Colon (tissue), 2 donors: Measurements from ENCODE around the gene TYW3.

ENCODE experiments used
- FAIRE-seq: peaks from 2 replicates; lab custom pipeline; 2012; peaks lifted over from hg19 to GRCh38; lab: Jason Lieb, UNC
- donor health status: control.
- donor health status: control.

Gene TYW3

GRCh38 chr1:74732960-74733603 lies at the start of gene TYW3, which contains the start of gene CRYZ:
Gene TYW3 (plus strand): TSS chr1:74733152. CDS start chr1:74733245, 93 bp downstream.
Gene CRYZ (minus strand): TSS chr1:74733050. CDS start chr1:74724821, 8,229 bp downstream.
- FAIRE-seq: no peak

GRCh38 chr1:74683656-74684055 lies 49.3 kb upstream of the TYW3 start:
- FAIRE-seq: no peak

- FAIRE-seq: no peak
These were observed 48.7 kb upstream of the TYW3 start for GRCh38 chr1:74684301-74684700.

GRCh38 chr1:74686928-74687327 lies 46.0 kb upstream of the TYW3 start:
- no peak for FAIRE-seq

- FAIRE-seq: no peak
These were observed 43.2 kb upstream of the TYW3 start for GRCh38 chr1:74689621-74690363.

- no peak for FAIRE-seq
These were observed 42.6 kb upstream of the TYW3 start for GRCh38 chr1:74690364-74690696.

GRCh38 chr1:74690909-74691308 lies 42.0 kb upstream of the TYW3 start:
- no peak for FAIRE-seq

GRCh38 chr1:74693473-74693872 lies 39.5 kb upstream of the TYW3 start:
- FAIRE-seq: no peak

GRCh38 chr1:74697832-74698231 lies 35.1 kb upstream of the TYW3 start:
- FAIRE-seq: no peak

GRCh38 chr1:74699331-74699730 lies 33.6 kb upstream of the TYW3 start:
- no peak for FAIRE-seq

GRCh38 chr1:74703386-74704182 lies 29.4 kb upstream of the TYW3 start:
- no peak for FAIRE-seq

GRCh38 chr1:74712881-74713280 lies 20.1 kb upstream of the TYW3 start:
- FAIRE-seq: no peak

GRCh38 chr1:74713849-74714248 lies 19.1 kb upstream of the TYW3 start:
- FAIRE-seq: no peak

GRCh38 chr1:74714429-74715235 lies 18.3 kb upstream of the TYW3 start:
- FAIRE-seq: no peak

- no peak for FAIRE-seq
These were observed 17.8 kb upstream of the TYW3 start for GRCh38 chr1:74715236-74715502.

GRCh38 chr1:74715806-74716205 lies 17.1 kb upstream of the TYW3 start:
- no peak for FAIRE-seq

- FAIRE-seq: no peak
These were observed 16.1 kb upstream of the TYW3 start for GRCh38 chr1:74716822-74717221.

GRCh38 chr1:74717626-74718025 lies 15.3 kb upstream of the TYW3 start:
- no peak for FAIRE-seq

GRCh38 chr1:74726063-74726462 lies 6.9 kb upstream of the TYW3 start:
- FAIRE-seq: no peak

GRCh38 chr1:74728736-74729135 lies 4.2 kb upstream of the TYW3 start:
- no peak for FAIRE-seq

- no peak for FAIRE-seq
These were observed 3.0 kb upstream of the TYW3 start for GRCh38 chr1:74729741-74730478.
